ENCODE data around the gene COMMD10.

Gene COMMD10

DNA sequence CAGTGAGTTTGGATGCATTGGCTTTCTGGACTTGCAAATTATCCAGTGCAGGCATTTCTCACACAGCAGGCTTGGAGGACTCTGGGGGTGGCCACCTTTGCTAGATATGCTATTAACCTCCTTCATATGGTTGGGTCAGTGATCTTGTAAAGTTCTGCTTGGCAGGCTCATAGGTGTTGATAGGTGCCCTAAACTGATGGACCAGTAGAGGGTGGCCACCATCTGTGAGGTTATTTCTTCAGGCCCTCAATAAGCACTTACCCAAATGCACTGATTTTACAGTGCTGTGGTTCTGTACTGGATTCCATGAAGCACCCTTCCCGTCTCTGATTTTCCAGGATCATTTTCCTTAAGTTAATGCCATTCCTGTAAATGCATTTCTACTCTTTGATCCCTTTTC, 216.3 kb downstream of the COMMD10 start:
- DNase-seq (ENCODE audit: insufficient read length, low spot score) (no peak), FAIRE-seq (no peak)
- no peak for TF ChIP-seq POLR2A (IDR thresholded peaks at IDR 0.05; ENCODE audit: low read depth, low read length)

DNA sequence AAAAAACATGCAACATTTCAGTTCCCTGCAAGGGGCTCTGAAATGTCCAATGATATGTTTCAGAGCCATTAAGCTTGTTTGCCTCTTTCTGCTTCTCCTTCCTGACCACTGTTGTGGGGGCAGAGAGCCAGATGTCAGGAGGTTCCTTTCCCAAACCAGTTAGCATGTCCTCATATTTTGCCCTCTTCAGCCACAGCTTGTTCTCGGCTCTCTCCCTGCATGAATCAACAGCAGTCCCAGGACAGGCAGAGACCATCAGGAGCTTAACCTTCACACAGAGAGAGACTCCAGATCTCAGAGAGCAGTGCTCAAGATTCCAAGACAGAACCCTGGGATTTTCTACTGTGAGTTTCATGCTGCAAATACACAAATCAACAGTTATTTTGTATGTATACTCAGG, 218.5 kb downstream of the COMMD10 start:
- DNase-seq (ENCODE audit: insufficient read length, low spot score), result no peak
- no peak for TF ChIP-seq POLR2A (IDR thresholded peaks at IDR 0.05; ENCODE audit: low read depth, low read length)
- FAIRE-seq, result no peak

DNA sequence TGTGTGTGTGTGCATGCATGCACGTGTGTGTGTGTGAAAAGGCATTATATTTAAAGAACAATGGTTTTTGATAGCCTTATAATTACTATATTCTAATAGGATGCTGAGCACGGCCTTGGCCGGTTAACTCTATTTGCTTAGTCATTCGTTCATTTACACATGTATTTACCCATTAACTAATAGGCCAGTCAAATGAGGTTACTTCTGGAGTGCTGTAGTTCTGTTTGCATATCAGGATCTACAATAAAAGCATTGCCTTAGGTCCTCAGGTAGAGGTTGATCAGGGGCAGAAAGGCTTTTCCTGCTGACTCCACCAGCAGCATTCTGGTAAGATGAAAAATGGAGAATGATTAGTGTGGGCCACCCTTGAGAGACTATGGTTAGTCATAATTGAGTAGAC, 219.0 kb downstream of the COMMD10 start:
- DNase-seq (ENCODE audit: insufficient read length, low spot score) (no peak), FAIRE-seq (no peak)
- TF ChIP-seq POLR2A (IDR thresholded peaks at IDR 0.05; ENCODE audit: low read depth, low read length), result no peak

DNA sequence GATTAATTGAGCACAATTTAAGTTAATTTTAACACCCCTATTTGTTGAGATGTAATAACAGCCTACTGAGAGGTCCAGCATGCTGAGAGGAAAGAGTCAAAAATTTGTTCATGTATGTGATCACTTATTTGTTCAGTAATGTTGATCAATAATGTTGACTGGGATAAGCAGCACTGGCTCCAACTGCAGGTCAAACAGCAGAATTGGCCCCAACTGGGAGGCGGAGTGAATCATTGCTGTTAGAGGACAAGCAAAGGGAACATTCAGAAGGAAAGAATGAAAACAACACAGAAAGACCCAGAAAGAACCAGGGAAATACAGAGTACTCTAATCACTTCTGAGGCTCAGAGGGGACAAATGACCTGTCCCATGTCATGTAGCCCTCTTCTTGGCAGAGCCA, 221.1 kb downstream of the COMMD10 start:
- DNase-seq (ENCODE audit: insufficient read length, low spot score), result no peak
- no peak for TF ChIP-seq POLR2A (IDR thresholded peaks at IDR 0.05; ENCODE audit: low read depth, low read length)
- no peak for FAIRE-seq

DNA sequence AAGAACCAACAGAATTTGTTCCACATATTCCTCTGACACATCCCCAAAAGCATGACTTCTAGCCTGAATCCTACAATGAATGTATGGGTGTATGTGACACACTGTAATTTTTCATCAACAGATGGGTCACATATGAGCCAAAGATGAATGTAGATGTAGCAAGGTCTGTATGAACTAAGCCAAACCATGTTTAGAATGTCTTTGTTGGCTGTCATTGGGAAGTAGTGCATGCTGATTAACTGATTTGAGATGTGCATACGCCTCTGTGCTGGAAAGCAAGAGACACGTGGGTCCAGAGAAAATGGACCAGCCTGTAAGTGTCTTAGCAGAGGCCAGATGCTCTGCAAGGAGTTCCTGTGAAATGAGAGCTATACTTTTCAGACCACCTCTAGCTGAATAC, 222.0 kb downstream of the COMMD10 start:
- FAIRE-seq, result no peak
- no peak for DNase-seq (ENCODE audit: insufficient read length, low spot score)
- no peak for TF ChIP-seq POLR2A (IDR thresholded peaks at IDR 0.05; ENCODE audit: low read depth, low read length)

DNA sequence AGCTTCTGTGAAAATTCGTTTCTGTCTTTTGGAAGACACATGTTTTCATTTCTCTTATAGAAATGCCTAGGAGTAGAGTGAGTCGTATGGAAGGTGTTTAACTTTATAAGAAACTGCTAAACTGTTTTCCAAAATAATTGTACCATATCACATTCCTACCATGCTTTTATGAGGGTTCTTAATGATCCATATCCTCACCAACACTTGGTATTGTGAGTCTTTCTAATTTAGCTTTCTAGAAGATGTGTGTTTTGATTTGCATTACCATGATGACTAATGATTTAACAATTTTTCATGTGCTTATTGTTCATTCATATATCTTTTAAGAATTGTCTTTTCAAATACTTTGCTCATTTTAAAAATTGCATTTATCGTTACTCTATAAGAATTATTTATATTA, 223.6 kb downstream of the COMMD10 start:
- no peak for TF ChIP-seq POLR2A (IDR thresholded peaks at IDR 0.05; ENCODE audit: low read depth, low read length)
- DNase-seq (ENCODE audit: insufficient read length, low spot score) (no peak), FAIRE-seq (no peak)

DNA sequence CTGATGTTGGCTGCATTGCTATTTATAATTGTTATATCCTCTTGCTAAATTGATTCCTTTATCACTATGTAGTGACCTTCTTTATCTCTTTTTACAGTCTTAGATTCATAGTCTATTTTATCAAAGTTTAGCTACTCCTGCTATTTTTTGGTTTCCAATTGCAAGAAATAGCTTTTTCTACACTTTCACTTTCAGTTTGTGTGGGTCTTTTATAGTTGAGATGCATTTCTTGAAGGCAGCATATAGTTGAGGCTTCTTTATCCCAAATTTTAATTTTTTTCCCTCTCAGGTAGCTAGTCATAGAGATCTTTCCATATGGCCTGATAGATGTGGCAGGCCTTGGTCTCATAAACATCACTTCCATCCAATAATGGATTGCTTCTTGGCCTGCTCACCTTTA, 228.5 kb downstream of the COMMD10 start:
- FAIRE-seq, result no peak
- DNase-seq (ENCODE audit: insufficient read length, low spot score), result no peak
- no peak for TF ChIP-seq POLR2A (IDR thresholded peaks at IDR 0.05; ENCODE audit: low read depth, low read length)

DNA sequence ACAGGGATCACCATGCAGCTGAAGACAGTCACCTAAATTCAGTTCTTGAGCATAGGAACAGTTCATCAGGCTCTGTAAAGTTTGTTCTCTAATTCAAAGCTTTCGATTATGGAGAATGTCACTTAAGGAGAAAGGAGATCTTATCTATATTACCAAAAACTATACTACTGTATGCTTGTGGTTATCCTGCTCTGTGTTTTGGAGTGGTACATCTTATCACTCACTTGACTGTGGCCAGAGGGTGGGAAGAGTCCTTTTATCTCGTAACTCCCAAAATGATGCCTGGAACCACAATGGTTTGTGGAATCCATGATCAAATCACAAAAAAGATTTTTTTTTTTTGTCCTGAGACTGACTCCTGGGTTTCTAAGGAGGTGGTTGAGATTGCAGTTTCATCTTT, 230.7 kb downstream of the COMMD10 start:
- TF ChIP-seq POLR2A (IDR thresholded peaks at IDR 0.05; ENCODE audit: low read depth, low read length), result no peak
- FAIRE-seq, result no peak
- no peak for DNase-seq (ENCODE audit: insufficient read length, low spot score)

DNA sequence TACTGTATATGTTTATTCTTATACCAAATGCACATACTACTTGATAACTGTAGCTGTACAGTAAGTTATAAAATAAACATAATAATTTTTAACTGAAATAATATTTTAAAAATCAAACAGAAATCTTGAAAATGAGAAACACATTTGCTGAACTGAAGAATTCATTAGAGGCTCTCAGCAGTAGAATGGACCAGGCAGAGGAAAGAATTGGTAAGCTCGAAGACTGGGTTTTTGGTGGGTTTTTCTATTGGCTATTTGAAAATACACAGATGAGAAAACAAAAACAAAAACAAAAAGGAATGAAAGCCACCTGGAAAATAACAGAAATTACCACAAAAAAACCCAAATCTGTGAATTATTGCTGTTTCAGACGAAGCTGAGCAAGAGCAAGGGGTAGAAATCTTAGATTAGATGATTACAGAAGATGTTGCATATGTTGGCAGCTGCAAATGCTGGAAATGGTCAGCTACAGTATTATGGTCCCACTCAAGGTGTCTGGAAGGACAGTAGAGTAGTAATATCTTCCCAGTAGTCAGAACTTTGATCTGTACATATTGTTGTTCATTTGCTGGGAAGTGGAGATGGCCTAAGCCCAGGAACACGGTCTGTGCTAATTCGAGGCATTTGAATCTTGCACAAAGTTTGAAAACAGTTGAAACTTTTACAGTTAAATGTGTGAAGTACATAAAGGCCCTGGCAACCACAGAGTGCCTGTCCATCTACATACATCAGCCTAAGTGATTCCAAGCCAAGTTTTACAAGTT, 233.4 kb downstream of the COMMD10 start:
- no peak for TF ChIP-seq POLR2A (IDR thresholded peaks at IDR 0.05; ENCODE audit: low read depth, low read length)
- no peak for DNase-seq (ENCODE audit: insufficient read length, low spot score)
- no peak for FAIRE-seq

DNA sequence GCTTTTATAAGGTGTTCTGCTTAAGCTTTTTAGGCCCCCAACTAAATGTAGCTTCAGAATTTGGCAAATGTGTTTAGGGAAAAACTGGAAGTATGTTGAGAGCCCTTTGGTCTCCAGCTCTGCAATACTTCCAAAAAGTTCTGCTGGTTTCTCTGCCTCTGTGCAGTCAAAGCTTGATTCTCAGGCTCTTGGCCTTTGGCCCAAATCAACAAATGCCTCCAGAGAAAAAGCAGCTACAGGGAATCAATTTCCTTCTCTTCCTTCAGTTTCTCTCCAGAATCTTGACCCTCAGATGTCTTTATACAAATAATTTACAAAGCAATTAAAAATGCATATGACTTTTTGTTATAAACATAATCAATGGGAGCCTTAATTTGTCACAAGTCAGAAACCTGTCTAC, 235.7 kb downstream of the COMMD10 start:
- no peak for DNase-seq (ENCODE audit: insufficient read length, low spot score)
- no peak for FAIRE-seq
- no peak for TF ChIP-seq POLR2A (IDR thresholded peaks at IDR 0.05; ENCODE audit: low read depth, low read length)

DNA sequence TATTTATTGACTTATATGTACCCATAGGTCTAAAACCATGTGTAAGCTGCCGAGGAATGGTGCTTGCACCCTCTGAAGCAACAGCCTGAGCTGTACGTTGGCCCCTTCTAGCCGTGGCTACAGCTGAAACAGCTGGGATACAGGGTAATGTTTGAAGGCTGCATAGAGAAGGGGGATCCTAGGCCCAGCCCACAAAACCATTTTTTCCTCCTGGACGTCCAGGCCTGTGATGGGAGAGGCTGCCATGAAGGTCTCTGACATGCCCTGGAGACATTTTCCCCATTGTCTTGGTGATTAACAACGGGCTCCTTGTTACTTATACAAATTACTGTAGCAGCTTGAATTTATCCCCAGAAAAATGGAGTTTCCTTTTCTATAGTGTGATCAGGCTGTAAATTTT, 244.7 kb downstream of the COMMD10 start:
- FAIRE-seq (no peak), DNase-seq (ENCODE audit: insufficient read length, low spot score) (no peak)
- TF ChIP-seq POLR2A (IDR thresholded peaks at IDR 0.05; ENCODE audit: low read depth, low read length), result no peak

DNA sequence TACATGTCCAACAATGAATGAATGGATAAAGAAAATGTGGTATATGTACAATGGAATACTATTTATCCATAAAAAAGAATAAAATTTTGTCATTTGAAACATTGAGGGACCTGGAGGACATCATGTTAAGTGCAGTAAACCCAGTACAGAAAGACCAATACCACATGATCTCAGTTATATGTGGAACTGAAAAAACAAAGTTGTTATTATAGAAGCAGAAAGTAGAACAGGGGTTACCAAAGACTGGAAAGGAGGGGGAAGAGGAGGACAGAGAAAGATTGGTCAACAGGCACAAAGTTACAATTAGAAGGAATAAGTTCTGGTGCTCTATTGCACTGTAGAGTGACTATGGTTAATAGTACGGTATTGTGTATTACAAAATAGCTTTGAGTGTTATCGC, 256.0 kb downstream of the COMMD10 start:
- DNase-seq (ENCODE audit: insufficient read length, low spot score) (no peak), FAIRE-seq (no peak)
- TF ChIP-seq POLR2A (IDR thresholded peaks at IDR 0.05; ENCODE audit: low read depth, low read length), result no peak

Data from H54 (cell line).